Activated CD4-positive, alpha-beta memory T cell treated with anti-CD3 and anti-CD28 coated beads for 36 hours (primary cell): ENCODE results near the gene ZDHHC6. TPM values are rescaled to one million over a fixed set of nuclear protein-coding genes. Genes with fewer than 3 reads are reported as not detected.

Source experiments
- CTCF ChIA-PET: fragments of 350-600 bp; sonication (Branson Sonifier 250); formaldehyde crosslinking; loops from one replicate; lab custom pipeline; 2021; ENCODE audit warnings: antibody characterized with exemption, inconsistent platforms; lab: Charles Lee
- POLR2A ChIA-PET: fragments of 350-600 bp; sonication (Branson Sonifier 250); formaldehyde crosslinking; loops from one replicate; lab custom pipeline; 2021; ENCODE audit warnings: antibody characterized with exemption; lab: Charles Lee
- DNase-seq: peaks from one replicate; pipeline ENCODE4 v3.0.0-alpha.2; 2020
- H3K27ac Mint-ChIP-seq: one replicate; pipeline ENCODE4 v1.8.0; 2021; ENCODE audit warnings: mixed read lengths
- H3K27me3 Mint-ChIP-seq: one replicate; pipeline ENCODE4 v1.8.0; 2021; ENCODE audit warnings: mixed read lengths
- H3K36me3 Mint-ChIP-seq: one replicate; pipeline ENCODE4 v1.8.0; 2021; ENCODE audit warnings: mixed read lengths
- H3K4me1 Mint-ChIP-seq: one replicate; pipeline ENCODE4 v1.8.0; 2021; ENCODE audit warnings: low read depth, mixed read lengths
- H3K4me3 Mint-ChIP-seq: one replicate; pipeline ENCODE4 v1.8.0; 2021; ENCODE audit warnings: mild to moderate bottlenecking, mixed read lengths
- H3K9me3 Mint-ChIP-seq: one replicate; pipeline ENCODE4 v1.8.0; 2021; ENCODE audit warnings: mixed read lengths
- intact Hi-C: fragments of 100-400 bp; cut with micrococcal nuclease; formaldehyde crosslinking; loops from one replicate; pipeline ENCODE4 v1.15.1; 2023
- total RNA-seq, 2 experiments: library from RNA; stranded (reverse); gene quantifications; one replicate each; pipeline ENCODE4 v1.2.3, GENCODE V29; 2021

Gene ZDHHC6
- total RNA-seq, 2 experiments from 2014 or later: 40.1 to 40.7 TPM

GRCh38 chr10:112441520-112441919 is 5.2 kb downstream of the ZDHHC6 start:
- H3K36me3 Mint-ChIP-seq: peaks cover 48% of the 10 kb centered on the region
- intact Hi-C loops: no loop called here
- H3K27me3 Mint-ChIP-seq: no peaks in the 10 kb centered on the region
- DNase-seq: no peak
- H3K9me3 Mint-ChIP-seq: no peaks in the 10 kb centered on the region
- H3K4me3 Mint-ChIP-seq: no peak overlapping the region
- H3K27ac Mint-ChIP-seq: peak overlapping the region; percentile 29
- H3K4me1 Mint-ChIP-seq: peaks cover 40% of the 10 kb centered on the region
- ChIA-PET POLR2A (interaction anchor here (1.2 kb wide), 1 partner anchor 55 kb away, joined by 3 read pairs; no protein-coding TSS in a partner anchor), CTCF (interaction anchor here (1.0 to 4.2 kb wide), 2 partner anchors 30 to 66 kb away, joined by 4 to 36 read pairs; no protein-coding TSS in a partner anchor)

DNA sequence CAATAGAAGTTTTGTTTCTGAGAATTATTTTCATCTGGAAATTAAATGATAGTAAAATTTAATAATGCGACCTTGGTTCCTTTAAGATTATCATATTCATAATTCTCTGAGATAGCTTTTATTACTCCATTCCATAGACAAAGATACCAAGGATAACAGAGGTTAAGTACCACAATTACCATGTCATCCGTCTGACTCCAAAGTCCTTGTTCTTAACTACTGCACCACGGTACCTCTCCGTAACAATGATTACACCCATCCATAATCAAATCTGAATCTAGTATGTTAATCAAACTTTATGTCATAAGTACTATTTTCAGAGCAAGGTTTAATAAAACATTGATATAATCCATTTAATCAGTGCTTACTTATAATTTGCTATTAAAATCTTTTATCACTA is 8.4 kb downstream of the ZDHHC6 start:
- POLR2A ChIA-PET: interaction anchor here (1.2 kb wide), 1 partner anchor 13 kb away, joined by 4 read pairs; no protein-coding TSS in a partner anchor

DNA sequence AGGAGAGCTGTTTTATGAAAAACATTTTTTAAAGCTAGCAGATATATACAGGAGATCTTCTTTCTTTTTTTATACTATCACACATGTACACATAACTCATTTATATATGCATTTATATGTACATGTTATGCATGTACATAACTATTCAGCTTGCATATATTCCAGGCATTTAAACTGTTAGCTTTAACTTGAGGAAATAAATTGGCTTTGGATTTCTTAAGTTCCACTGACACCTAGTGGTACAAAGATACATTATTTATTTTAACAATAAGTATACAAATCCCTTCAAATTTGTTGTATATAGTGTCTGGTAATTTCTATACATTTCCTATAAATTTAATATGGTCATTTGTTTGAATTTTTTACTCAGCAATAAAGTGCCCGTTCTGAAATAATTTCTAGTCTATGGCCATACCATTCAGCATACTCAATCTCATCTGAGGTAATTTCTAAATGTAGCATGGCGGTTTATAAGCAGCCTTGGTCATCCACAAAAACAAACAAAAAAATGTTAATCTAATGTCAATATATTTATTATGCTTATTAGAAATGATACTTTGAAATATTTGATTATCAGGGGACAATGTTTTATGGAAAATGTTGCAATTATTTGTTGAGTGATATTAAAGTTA is 11.6 kb downstream of the ZDHHC6 start:
- ChIA-PET POLR2A (interaction anchor here (1.0 to 1.1 kb wide), 2 partner anchors 12 to 59 kb away, joined by 3 read pairs; partner anchors contain the start of genes VTI1A and ZDHHC6), CTCF (interaction anchor here (0.6 to 2.3 kb wide), 29 partner anchors 11 to 950 kb away, joined by 3 to 17 read pairs (median 4); partner anchors contain the start of genes ACSL5, GPAM, VTI1A and ZDHHC6)
- peaks cover 24% of the 10 kb centered on the region for H3K36me3 Mint-ChIP-seq
- no peaks in the 10 kb centered on the region for H3K9me3 Mint-ChIP-seq
- intact Hi-C loops: loop anchor here (1.0 to 2.0 kb wide), 2 partner anchors 37 to 120 kb away; no protein-coding TSS in a partner anchor
- no peak overlapping the region for H3K27ac Mint-ChIP-seq
- H3K27me3 Mint-ChIP-seq: no peaks in the 10 kb centered on the region
- H3K4me1 Mint-ChIP-seq: no peaks in the 10 kb centered on the region
- no peak overlapping the region for H3K4me3 Mint-ChIP-seq
- no peak for DNase-seq

More for the DNA sequence above, 8.4 kb downstream of the ZDHHC6 start:
- H3K36me3 Mint-ChIP-seq: peaks cover 34% of the 10 kb centered on the region
- H3K9me3 Mint-ChIP-seq: no peaks in the 10 kb centered on the region
- H3K4me1 Mint-ChIP-seq: peaks cover 17% of the 10 kb centered on the region
- no peaks in the 10 kb centered on the region for H3K27me3 Mint-ChIP-seq
- no peak for DNase-seq
- H3K4me3 Mint-ChIP-seq: no peak overlapping the region
- CTCF ChIA-PET: interaction anchor here (1.3 kb wide), 1 partner anchor 34 kb away, joined by 5 read pairs; no protein-coding TSS in a partner anchor
- H3K27ac Mint-ChIP-seq: no peak overlapping the region
- intact Hi-C loops: no loop called here

- ChIA-PET CTCF (interaction anchor here (1.0 to 2.8 kb wide), 4 partner anchors 39 to 296 kb away, joined by 3 to 12 read pairs (median 7); partner anchors contain the start of gene GPAM), POLR2A (no interaction called here)
- H3K36me3 Mint-ChIP-seq: peaks cover 30% of the 10 kb centered on the region
- no peaks in the 10 kb centered on the region for H3K9me3 Mint-ChIP-seq
- H3K4me3 Mint-ChIP-seq: no peak overlapping the region
- DNase-seq: no peak
- intact Hi-C loops: no loop called here
- H3K4me1 Mint-ChIP-seq: no peaks in the 10 kb centered on the region
- H3K27me3 Mint-ChIP-seq: no peaks in the 10 kb centered on the region
- H3K27ac Mint-ChIP-seq: no peak overlapping the region
Measured at GRCh38 chr10:112433136-112433535, 13.6 kb downstream of the ZDHHC6 start.

DNA sequence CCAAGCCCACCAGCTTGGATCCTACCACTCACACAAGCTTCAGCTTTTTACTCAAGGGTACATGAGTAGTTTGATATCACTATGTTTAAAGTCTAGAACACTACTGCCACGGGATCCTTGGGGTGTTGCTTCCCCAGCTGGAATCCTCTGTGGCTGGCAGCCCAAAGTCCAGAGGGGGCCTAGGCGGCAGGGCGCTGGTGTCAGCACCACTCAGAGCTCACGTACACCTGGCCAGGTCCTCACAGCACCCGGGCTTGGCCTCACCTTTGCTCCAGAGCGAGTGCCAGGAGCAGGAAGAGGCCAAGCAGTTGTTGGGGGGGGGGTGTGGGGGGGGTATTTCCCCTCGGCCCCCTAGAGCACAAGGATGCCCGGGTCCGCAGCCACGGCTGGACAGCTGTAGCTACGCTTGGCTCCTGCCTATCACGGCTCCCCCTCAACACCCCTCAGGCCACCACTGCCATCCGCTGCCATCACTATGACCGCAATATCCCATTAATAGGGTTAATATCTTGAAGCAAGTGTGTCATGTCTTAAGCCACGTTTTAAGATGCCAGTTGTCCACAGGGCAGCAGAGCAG is 17.0 kb downstream of the ZDHHC6 start:
- peak overlapping the region; percentile 28 for H3K27ac Mint-ChIP-seq
- no peaks in the 10 kb centered on the region for H3K4me1 Mint-ChIP-seq
- H3K36me3 Mint-ChIP-seq: peaks cover 34% of the 10 kb centered on the region
- DNase-seq: no peak
- CTCF ChIA-PET: interaction anchor here (1.3 kb wide), 1 partner anchor 42 kb away, joined by 7 read pairs; no protein-coding TSS in a partner anchor
- no peaks in the 10 kb centered on the region for H3K27me3 Mint-ChIP-seq
- intact Hi-C loops: no loop called here
- no peak overlapping the region for H3K4me3 Mint-ChIP-seq
- POLR2A ChIA-PET: no interaction called here
- no peaks in the 10 kb centered on the region for H3K9me3 Mint-ChIP-seq

DNA sequence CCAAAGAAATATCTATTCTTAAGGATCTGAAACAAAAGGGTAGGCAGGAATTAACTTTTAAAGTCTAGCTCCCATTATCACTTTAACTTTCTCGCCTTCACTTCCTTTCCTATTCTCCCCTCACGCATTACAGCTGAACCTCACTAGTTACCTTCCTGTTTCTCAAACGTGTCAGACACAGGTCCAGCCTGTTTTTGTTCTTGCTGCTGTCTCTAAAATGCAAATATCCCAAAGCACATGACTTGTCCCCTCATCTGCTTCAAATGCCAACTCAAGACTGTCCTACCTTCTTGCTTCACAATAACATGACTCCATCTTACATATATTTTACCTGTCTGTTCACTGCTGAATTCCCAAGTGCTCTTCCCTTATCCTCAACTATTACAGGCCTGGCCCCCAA is 17.6 kb downstream of the ZDHHC6 start:
- intact Hi-C loops: no loop called here
- Mint-ChIP-seq H3K4me1 (no peaks in the 10 kb centered on the region), H3K27me3 (no peaks in the 10 kb centered on the region), H3K36me3 (peaks cover 32% of the 10 kb centered on the region), H3K9me3 (no peaks in the 10 kb centered on the region), H3K27ac (peak overlapping the region; percentile 28), H3K4me3 (no peak overlapping the region)
- no peak for DNase-seq
- POLR2A ChIA-PET: no interaction called here
- CTCF ChIA-PET: interaction anchor here (1.3 kb wide), 1 partner anchor 43 kb away, joined by 7 read pairs; no protein-coding TSS in a partner anchor

GRCh38 chr10:112426111-112426510 is 20.6 kb downstream of the ZDHHC6 start:
- no peaks in the 10 kb centered on the region for H3K4me1 Mint-ChIP-seq
- ChIA-PET CTCF (no interaction called here), POLR2A (interaction anchor here (1.3 kb wide), 1 partner anchor 12 kb away, joined by 4 read pairs; no protein-coding TSS in a partner anchor)
- DNase-seq: no peak
- intact Hi-C loops: no loop called here
- peaks cover 43% of the 10 kb centered on the region for H3K36me3 Mint-ChIP-seq
- H3K9me3 Mint-ChIP-seq: no peaks in the 10 kb centered on the region
- H3K27ac Mint-ChIP-seq: no peak overlapping the region
- no peak overlapping the region for H3K4me3 Mint-ChIP-seq
- H3K27me3 Mint-ChIP-seq: no peaks in the 10 kb centered on the region

GRCh38 chr10:112424651-112425050 is 22.1 kb downstream of the ZDHHC6 start:
- H3K4me1 Mint-ChIP-seq: no peaks in the 10 kb centered on the region
- POLR2A ChIA-PET: no interaction called here
- CTCF ChIA-PET: no interaction called here
- H3K36me3 Mint-ChIP-seq: peaks cover 40% of the 10 kb centered on the region
- no peak for DNase-seq
- no peak overlapping the region for H3K4me3 Mint-ChIP-seq
- peak overlapping the region; percentile 31 for H3K27ac Mint-ChIP-seq
- intact Hi-C loops: no loop called here
- no peaks in the 10 kb centered on the region for H3K27me3 Mint-ChIP-seq
- no peaks in the 10 kb centered on the region for H3K9me3 Mint-ChIP-seq

GRCh38 chr10:112421731-112422130 is 25.0 kb downstream of the ZDHHC6 start:
- Mint-ChIP-seq H3K27ac (no peak overlapping the region), H3K9me3 (no peaks in the 10 kb centered on the region), H3K27me3 (no peaks in the 10 kb centered on the region), H3K36me3 (peaks cover 37% of the 10 kb centered on the region), H3K4me3 (no peak overlapping the region), H3K4me1 (no peaks in the 10 kb centered on the region)
- DNase-seq: no peak
- ChIA-PET CTCF (interaction anchor here (1.1 kb wide), 1 partner anchor 50 kb away, joined by 5 read pairs; no protein-coding TSS in a partner anchor), POLR2A (no interaction called here)
- intact Hi-C loops: no loop called here

DNA sequence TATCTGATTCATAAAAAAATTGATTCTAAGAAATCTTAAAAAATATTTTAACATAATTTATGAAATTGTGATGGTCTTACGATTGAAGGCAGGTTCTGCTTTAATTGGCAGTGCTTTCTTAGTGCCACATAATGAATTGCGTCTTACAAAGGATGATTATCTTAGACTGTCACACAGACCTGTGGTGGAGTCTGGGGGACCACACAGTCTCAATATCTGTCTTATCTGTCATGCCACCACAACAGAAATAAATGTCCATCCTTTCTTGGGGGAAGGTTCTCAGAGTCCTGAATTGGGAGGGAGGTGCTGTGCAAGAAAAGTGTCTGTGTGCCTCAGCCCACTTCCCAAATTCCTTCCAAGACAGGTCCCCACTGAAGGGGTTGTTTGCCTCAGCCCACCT is 34.0 kb downstream of the ZDHHC6 start:
- H3K9me3 Mint-ChIP-seq: no peaks in the 10 kb centered on the region

DNA sequence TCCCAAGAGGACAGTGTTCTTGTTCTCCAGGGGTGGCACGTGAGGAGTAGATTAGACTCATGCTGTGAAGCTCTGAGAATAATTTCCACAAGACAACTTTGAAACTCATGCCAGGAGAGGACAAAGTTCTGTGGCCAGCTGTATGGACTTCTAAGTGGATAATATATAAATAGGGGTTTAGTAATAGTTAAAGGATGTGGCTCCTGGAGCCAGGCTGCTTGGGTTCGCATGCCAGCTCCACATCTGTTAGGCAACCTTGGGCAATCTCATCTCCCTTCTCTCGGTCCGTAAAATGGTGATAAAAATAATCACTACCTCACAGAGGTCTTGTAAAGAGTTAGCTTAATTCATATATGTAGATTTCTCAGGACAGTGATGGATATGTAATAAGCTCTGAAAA is 37.0 kb downstream of the ZDHHC6 start:
- no peak overlapping the region for H3K27ac Mint-ChIP-seq
- no peak for DNase-seq
- POLR2A ChIA-PET: no interaction called here

More for the DNA sequence above, 34.0 kb downstream of the ZDHHC6 start:
- intact Hi-C loops: no loop called here
- CTCF ChIA-PET: interaction anchor here (0.6 kb wide), 1 partner anchor 1152 kb away, joined by 3 read pairs; no protein-coding TSS in a partner anchor
- Mint-ChIP-seq H3K27ac (no peak overlapping the region), H3K4me3 (no peak overlapping the region), H3K4me1 (no peaks in the 10 kb centered on the region), H3K27me3 (no peaks in the 10 kb centered on the region), H3K36me3 (peaks cover 48% of the 10 kb centered on the region)
- DNase-seq: no peak
- POLR2A ChIA-PET: no interaction called here

GRCh38 chr10:112409299-112409698 is 37.4 kb downstream of the ZDHHC6 start:
- CTCF ChIA-PET: no interaction called here
- H3K36me3 Mint-ChIP-seq: peaks cover 47% of the 10 kb centered on the region
- POLR2A ChIA-PET: no interaction called here
- H3K9me3 Mint-ChIP-seq: no peaks in the 10 kb centered on the region
- intact Hi-C loops: no loop called here
- no peak overlapping the region for H3K27ac Mint-ChIP-seq
- H3K4me1 Mint-ChIP-seq: no peaks in the 10 kb centered on the region
- no peaks in the 10 kb centered on the region for H3K27me3 Mint-ChIP-seq
- no peak overlapping the region for H3K4me3 Mint-ChIP-seq
- no peak for DNase-seq

More for the DNA sequence above, 37.0 kb downstream of the ZDHHC6 start:
- no peaks in the 10 kb centered on the region for H3K27me3 Mint-ChIP-seq
- CTCF ChIA-PET: no interaction called here
- no peaks in the 10 kb centered on the region for H3K4me1 Mint-ChIP-seq
- H3K4me3 Mint-ChIP-seq: no peak overlapping the region
- no peaks in the 10 kb centered on the region for H3K9me3 Mint-ChIP-seq
- intact Hi-C loops: no loop called here
- peaks cover 47% of the 10 kb centered on the region for H3K36me3 Mint-ChIP-seq
